ENCODE data around the gene PLD6. TPM values are rescaled to one million over a fixed set of nuclear protein-coding genes. Genes with fewer than 3 reads are reported as not detected.

The PLD6 gene
- total RNA-seq, 1 experiment from 2014 or later: 11.6 TPM

GRCh38 chr17:17232303-17232621, 26.1 kb upstream of the PLD6 start:
- Histone ChIP-seq H3K4me1 (ENCODE audit: insufficient read depth, low read length) (peaks cover 11% of the 10 kb centered on the region), H3K36me3 (ENCODE audit: low read depth, low read length) (peaks cover 21% of the 10 kb centered on the region; the same call in 1 of the 2 replicates), H3K79me2 (ENCODE audit: low read length) (peaks cover 48% of the 10 kb centered on the region), H3K9me3 (ENCODE audit: low read length) (no peaks in the 10 kb centered on the region), H3K9ac (ENCODE audit: low read length) (no peak overlapping the region), H3K27me3 (ENCODE audit: low read length) (no peaks in the 10 kb centered on the region), H3K27ac (ENCODE audit: low read length) (no peak overlapping the region), H3F3A (ENCODE audit: low read length, unreplicated experiment) (no peaks in the 10 kb centered on the region), H3K9me2 (replicated peaks; ENCODE audit: low read length) (no peaks in the 10 kb centered on the region), H4K20me1 (ENCODE audit: low read length) (peaks cover 8% of the 10 kb centered on the region; the same call in 1 of the 2 replicates), H3K4me2 (ENCODE audit: low read length) (no peak overlapping the region), H3K4me3 (ENCODE audit: low read length) (no peak overlapping the region), H2AFZ (ENCODE audit: low read length) (no peak overlapping the region)
- DNase-seq (no peak), ATAC-seq (no peak)
- TF ChIP-seq EZH2 (IDR thresholded peaks at IDR 0.05; ENCODE audit: low read length, unreplicated experiment): no peak
- TF ChIP-seq EZH2phosphoT487 (IDR thresholded peaks at IDR 0.05; ENCODE audit: borderline replicate concordance, low read length): no peak
- TF ChIP-seq CTCF (conservative IDR thresholded peaks at IDR 0.05; ENCODE audit: low read depth, low read length): no peak
- ChIA-PET CTCF (no interaction called here), POLR2A (ENCODE audit: unreplicated experiment) (no interaction called here)
- no TSS peak for BruUV-seq (replicated peaks)
- intact Hi-C loops (cut with micrococcal nuclease): no loop called here

- no peak overlapping the region for H3K4me2 ChIP-seq (ENCODE audit: low read length)
- CTCF ChIA-PET: no interaction called here
Observed at GRCh38 chr17:17231621-17232302, 25.6 kb upstream of the PLD6 start.

GRCh38 chr17:17229416-17230384, 23.6 kb upstream of the PLD6 start:
- DNase-seq (no peak), ATAC-seq (no peak)
- Histone ChIP-seq H3K9me2 (replicated peaks; ENCODE audit: low read length) (no peaks in the 10 kb centered on the region), H3K79me2 (ENCODE audit: low read length) (peaks cover 24% of the 10 kb centered on the region), H2AFZ (ENCODE audit: low read length) (no peak overlapping the region), H3K4me3 (ENCODE audit: low read length) (no peak overlapping the region), H3K9me3 (ENCODE audit: low read length) (no peaks in the 10 kb centered on the region), H3K36me3 (ENCODE audit: low read depth, low read length) (peaks cover 46% of the 10 kb centered on the region), H3K27me3 (ENCODE audit: low read length) (no peaks in the 10 kb centered on the region), H3K4me2 (ENCODE audit: low read length) (no peak overlapping the region), H3F3A (ENCODE audit: low read length, unreplicated experiment) (no peaks in the 10 kb centered on the region), H3K27ac (ENCODE audit: low read length) (no peak overlapping the region), H3K9ac (ENCODE audit: low read length) (no peak overlapping the region), H3K4me1 (ENCODE audit: insufficient read depth, low read length) (no peaks in the 10 kb centered on the region), H4K20me1 (ENCODE audit: low read length) (no peaks in the 10 kb centered on the region)
- ChIA-PET POLR2A (ENCODE audit: unreplicated experiment) (no interaction called here), CTCF (no interaction called here)
- intact Hi-C loops (cut with micrococcal nuclease): no loop called here
- TF ChIP-seq EZH2phosphoT487 (IDR thresholded peaks at IDR 0.05; ENCODE audit: borderline replicate concordance, low read length): no peak
- no peak for TF ChIP-seq CTCF (conservative IDR thresholded peaks at IDR 0.05; ENCODE audit: low read depth, low read length)
- no peak for TF ChIP-seq EZH2 (IDR thresholded peaks at IDR 0.05; ENCODE audit: low read length, unreplicated experiment)
- no TSS peak for BruUV-seq (replicated peaks)

More at GRCh38 chr17:17231621-17232302, 25.6 kb upstream of the PLD6 start:
- Histone ChIP-seq H3K4me3 (ENCODE audit: low read length) (no peak overlapping the region), H3K79me2 (ENCODE audit: low read length) (peaks cover 44% of the 10 kb centered on the region), H3K36me3 (ENCODE audit: low read depth, low read length) (peaks cover 26% of the 10 kb centered on the region), H3K9me3 (ENCODE audit: low read length) (no peaks in the 10 kb centered on the region), H3K9ac (ENCODE audit: low read length) (no peak overlapping the region), H3K27me3 (ENCODE audit: low read length) (no peaks in the 10 kb centered on the region), H2AFZ (ENCODE audit: low read length) (no peak overlapping the region), H3K27ac (ENCODE audit: low read length) (no peak overlapping the region), H3K4me1 (ENCODE audit: insufficient read depth, low read length) (peaks cover 11% of the 10 kb centered on the region), H4K20me1 (ENCODE audit: low read length) (peaks cover 8% of the 10 kb centered on the region; the same call in 1 of the 2 replicates), H3F3A (ENCODE audit: low read length, unreplicated experiment) (no peaks in the 10 kb centered on the region), H3K9me2 (replicated peaks; ENCODE audit: low read length) (no peaks in the 10 kb centered on the region)
- no peak for DNase-seq
- no TSS peak for BruUV-seq (replicated peaks)
- POLR2A ChIA-PET (ENCODE audit: unreplicated experiment): no interaction called here
- no peak for TF ChIP-seq EZH2 (IDR thresholded peaks at IDR 0.05; ENCODE audit: low read length, unreplicated experiment)
- intact Hi-C loops (cut with micrococcal nuclease): no loop called here
- no peak for ATAC-seq

Measured in PC-3 (cell line).